Cardiac muscle cell (in vitro differentiated cells and primary cell): ENCODE measurements around the gene TXNRD2. TPM values are rescaled to one million over a fixed set of nuclear protein-coding genes. Genes with fewer than 3 reads are reported as not detected.

ENCODE experiments used
- DNase-seq, 2 donors: peaks; one replicate each; pipeline versions ENCODE4 v3.0.0 to v3.0.0-alpha.2; 2010 to 2017; ENCODE audit warnings: low read depth in 1 of 2, low spot score in 1 of 2
- H3K27ac ChIP-seq: fragments of 200-600 bp; sonication (generic); 2 replicates; pipeline ENCODE4 v1.5.1; 2016
- H3K27me3 ChIP-seq: fragments of 200-600 bp; sonication (generic); 2 replicates; pipeline ENCODE4 v1.6.0; 2016; ENCODE audit warnings: control low read depth
- H3K36me3 ChIP-seq: fragments of 200-600 bp; sonication (generic); 2 replicates; pipeline ENCODE4 v1.5.1; 2016; ENCODE audit warnings: control low read depth
- H3K4me1 ChIP-seq: fragments of 200-600 bp; sonication (generic); 2 replicates; pipeline ENCODE4 v1.8.1; 2017; ENCODE audit warnings: low read depth, mild to moderate bottlenecking, mixed run types
- H3K4me3 ChIP-seq: fragments of 200-600 bp; sonication (generic); 2 replicates; pipeline ENCODE4 v1.5.1; 2016; ENCODE audit warnings: mild to moderate bottlenecking
- H3K9me3 ChIP-seq: fragments of 200-600 bp; sonication (generic); 2 replicates; pipeline ENCODE4 v1.5.1; 2017; ENCODE audit warnings: low read depth, mild to moderate bottlenecking, control low read depth
- CTCF ChIP-seq: IDR thresholded peaks from 2 replicates; pipeline ENCODE4 v1.5.1; 2012; ENCODE audit warnings: low read depth, mild to moderate bottlenecking, low read length
- polyA plus RNA-seq: library from polyadenylated mRNA; unstranded; fragments of >200 nt; fragmentation: Nextera tagmentation; extraction: Ambion mirVana; gene quantifications from 2 replicates; pipeline ENCODE4 v1.2.1, GENCODE V29; 2016
- total RNA-seq: library from RNA; depleted of rRNA; stranded (reverse); fragments of >200 nt; gene quantifications from 2 replicates; pipeline ENCODE4 v1.2.3, GENCODE V29; 2016

The TXNRD2 gene
- total and polyA plus RNA-seq, 2 experiments from 2014 or later = 15.6 to 21.2 TPM

GRCh38 chr22:19932367-19933206 is 9.0 kb downstream of the TXNRD2 start:
- Histone ChIP-seq H3K27me3 (no peaks in the 10 kb centered on the region), H3K4me1 (no peaks in the 10 kb centered on the region), H3K36me3 (no peaks in the 10 kb centered on the region), H3K9me3 (no peaks in the 10 kb centered on the region), H3K4me3 (no peak overlapping the region), H3K27ac (no peak overlapping the region)
- DNase-seq = no peak
- no peak for TF ChIP-seq CTCF

GRCh38 chr22:19931514-19931913 is 10.1 kb downstream of the TXNRD2 start:
- Histone ChIP-seq H3K27me3 (no peaks in the 10 kb centered on the region), H3K4me3 (no peak overlapping the region), H3K9me3 (no peaks in the 10 kb centered on the region), H3K27ac (no peak overlapping the region), H3K36me3 (no peaks in the 10 kb centered on the region), H3K4me1 (no peaks in the 10 kb centered on the region)
- no peak for TF ChIP-seq CTCF
- DNase-seq = no peak

GRCh38 chr22:19930551-19931486 is 10.8 kb downstream of the TXNRD2 start:
- Histone ChIP-seq H3K9me3 (no peaks in the 10 kb centered on the region), H3K4me1 (no peaks in the 10 kb centered on the region), H3K27ac (no peak overlapping the region), H3K27me3 (no peaks in the 10 kb centered on the region), H3K4me3 (no peak overlapping the region), H3K36me3 (no peaks in the 10 kb centered on the region)
- DNase-seq = no peak
- no peak for TF ChIP-seq CTCF

- Histone ChIP-seq H3K36me3 (no peaks in the 10 kb centered on the region), H3K4me1 (no peaks in the 10 kb centered on the region), H3K27ac (no peak overlapping the region), H3K4me3 (no peak overlapping the region), H3K27me3 (no peaks in the 10 kb centered on the region), H3K9me3 (no peaks in the 10 kb centered on the region)
- TF ChIP-seq CTCF = no peak
- DNase-seq = no peak
Measured at GRCh38 chr22:19929586-19930550, 11.8 kb downstream of the TXNRD2 start.

- TF ChIP-seq CTCF = no peak
- no peaks in the 10 kb centered on the region for H3K4me1 ChIP-seq
- H3K36me3 ChIP-seq = no peaks in the 10 kb centered on the region
- H3K9me3 ChIP-seq = no peaks in the 10 kb centered on the region
- no peak overlapping the region for H3K4me3 ChIP-seq
- DNase-seq = no peak
- H3K27me3 ChIP-seq = no peaks in the 10 kb centered on the region
- H3K27ac ChIP-seq = no peak overlapping the region
Measured at GRCh38 chr22:19928207-19928606, 13.4 kb downstream of the TXNRD2 start.
